Measurements from ENCODE around the gene NBEAL2.

The NBEAL2 gene

GRCh38 chr3:46933261-46933660 lies 46.2 kb upstream of the NBEAL2 start:
- Histone ChIP-seq H3K36me3 (ENCODE audit: control insufficient read depth in 2 of 2, insufficient read depth in 1 of 2, low read length in 2 of 2) (peaks cover 0 to 55% of the 10 kb centered on the region in 2 experiments; a peak in 1 of 3 replicates), H3K4me3 (ENCODE audit: low read depth, low read length) (no peak overlapping the region)
- CTCF ChIA-PET: interaction anchor here (0.6 to 1.9 kb wide), 4 partner anchors 9 to 657 kb away, joined by 3 to 6 read pairs (median 4); no protein-coding TSS in a partner anchor

GRCh38 chr3:46934072-46934471 lies 45.4 kb upstream of the NBEAL2 start:
- no peak overlapping the region for H3K4me3 ChIP-seq (ENCODE audit: low read depth, low read length)
- H3K27ac ChIP-seq (ENCODE audit: extremely low read depth, low read depth, low read length): no peak overlapping the region
- no peaks in the 10 kb centered on the region for H3K9me3 ChIP-seq (ENCODE audit: control insufficient read depth, insufficient read depth, low read depth, low read length)
- TF ChIP-seq ZNF18 (tag by site-specific recombination; IDR thresholded peaks at IDR 0.05) (peak; percentile 88), PRDM6 (tag by site-specific recombination; IDR thresholded peaks at IDR 0.05) (no peak)
- H3K36me3 ChIP-seq (ENCODE audit: control insufficient read depth in 2 of 2, insufficient read depth in 1 of 2, low read length in 2 of 2): peaks cover 3 to 53% of the 10 kb centered on the region in 2 experiments; a peak in 2 of 3 replicates
- H3K4me1 ChIP-seq (ENCODE audit: control insufficient read depth, insufficient read depth, low read length): peaks cover 11% of the 10 kb centered on the region
- POLR2A ChIA-PET: no interaction called here
- CTCF ChIA-PET: interaction anchor here (0.6 to 1.9 kb wide), 5 partner anchors 10 to 83 kb away, joined by 3 to 6 read pairs (median 4); no protein-coding TSS in a partner anchor

More at GRCh38 chr3:46933261-46933660, 46.2 kb upstream of the NBEAL2 start:
- peak; percentile 55; the same call in 1 of the 2 replicates for TF ChIP-seq ZNF341 (tag by site-specific recombination; IDR thresholded peaks at IDR 0.05; ENCODE audit: low read depth)
- TF ChIP-seq ZBTB8A (tag by site-specific recombination; IDR thresholded peaks at IDR 0.05): no peak
- Histone ChIP-seq H3K9me3 (ENCODE audit: control insufficient read depth, insufficient read depth, low read depth, low read length) (no peaks in the 10 kb centered on the region), H3K4me1 (ENCODE audit: control insufficient read depth, insufficient read depth, low read length) (peaks cover 11% of the 10 kb centered on the region), H3K27ac (ENCODE audit: extremely low read depth, low read depth, low read length) (no peak overlapping the region)
- POLR2A ChIA-PET: no interaction called here

- POLR2A ChIA-PET: interaction anchor here (0.7 to 1.2 kb wide), 2 partner anchors 42 to 45 kb away, joined by 5 to 6 read pairs; partner anchors contain the start of genes CCDC12 and NBEAL2
- Histone ChIP-seq H3K36me3 (ENCODE audit: control insufficient read depth in 2 of 2, insufficient read depth in 1 of 2, low read length in 2 of 2) (peaks cover 3 to 55% of the 10 kb centered on the region in 2 experiments; a peak in 2 of 3 replicates), H3K4me1 (ENCODE audit: control insufficient read depth, insufficient read depth, low read length) (peaks cover 11% of the 10 kb centered on the region)
Observed at GRCh38 chr3:46934498-46935167, 44.8 kb upstream of the NBEAL2 start.

More at GRCh38 chr3:46934498-46935167, 44.8 kb upstream of the NBEAL2 start:
- CTCF ChIA-PET: interaction anchor here (0.6 to 1.9 kb wide), 9 partner anchors 11 to 465 kb away, joined by 3 to 8 read pairs (median 4); no protein-coding TSS in a partner anchor
- no peak overlapping the region for H3K27ac ChIP-seq (ENCODE audit: extremely low read depth, low read depth, low read length)
- no peak overlapping the region for H3K4me3 ChIP-seq (ENCODE audit: low read depth, low read length)
- TF ChIP-seq ZIC2 (tag by site-specific recombination; IDR thresholded peaks at IDR 0.05) (peak; percentile 13; the same call in 1 of the 2 replicates), ZNF311 (tag by site-specific recombination; IDR thresholded peaks at IDR 0.05; ENCODE audit: borderline replicate concordance) (no peak), ZNF692 (tag by site-specific recombination; IDR thresholded peaks at IDR 0.05) (peak; percentile 97), PRDM10 (tag by site-specific recombination; IDR thresholded peaks at IDR 0.05) (peak; percentile 36; the same call in 1 of the 2 replicates), ZFP69B (tag by site-specific recombination; IDR thresholded peaks at IDR 0.05) (peak; percentile 92), KLF1 (tag by site-specific recombination; IDR thresholded peaks at IDR 0.05) (no peak)
- H3K9me3 ChIP-seq (ENCODE audit: control insufficient read depth, insufficient read depth, low read depth, low read length): no peaks in the 10 kb centered on the region

Measured in HEK293 (cell line).